ENCODE measurements around the gene MAN1B1. TPM values are rescaled to one million over a fixed set of nuclear protein-coding genes. Genes with fewer than 3 reads are reported as not detected.

Gene MAN1B1
- total and polyA plus RNA-seq, 2 donors (not counting 1 experiment from before 2014, with no cell fraction given) = 45.5 to 96.6 TPM

DNA sequence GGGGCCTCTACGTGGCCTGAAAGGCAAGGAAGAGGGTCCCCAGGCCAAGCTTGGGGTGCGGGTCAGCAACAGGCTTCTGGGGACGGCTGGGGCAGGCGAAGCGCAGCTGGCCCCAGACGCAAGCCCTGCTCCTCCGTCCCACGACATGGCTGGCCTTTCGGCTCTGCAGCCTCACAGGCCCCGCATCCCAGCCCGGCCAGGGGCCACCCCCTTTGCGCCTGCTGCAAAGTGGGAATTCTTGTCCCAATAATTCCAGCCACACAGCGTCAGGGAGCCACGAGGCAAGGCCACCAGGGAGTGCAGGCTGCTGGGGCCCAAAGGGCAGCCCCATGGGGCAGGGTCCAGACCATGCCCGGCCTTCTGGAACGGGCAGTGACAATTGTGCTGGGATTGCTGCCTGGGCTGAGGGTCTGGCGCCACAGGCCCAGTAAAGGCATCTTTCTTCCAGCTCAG lies 31.8 kb upstream of the MAN1B1 start:
- H3K4me3 ChIP-seq (replicated peaks in 1 of 4; ENCODE audit: control extremely low read depth in 1 of 4, insufficient read depth in 1 of 4, low read depth in 3 of 4, low read length in 4 of 4) = no peak overlapping the region
- no peak overlapping the region for H2AFZ ChIP-seq (ENCODE audit: low read length)
- no peak for DNase-seq (ENCODE audit: low read depth in 2 of 2)
- peaks cover 2% of the 10 kb centered on the region for H3K4me1 ChIP-seq (ENCODE audit: control insufficient read depth, extremely low read depth, insufficient read depth, low read length)
- no peak overlapping the region for H3K27ac ChIP-seq (ENCODE audit: insufficient read depth, low read length)
- H3K9me3 ChIP-seq (ENCODE audit: control insufficient read depth, insufficient read depth, low read depth, low read length) = no peaks in the 10 kb centered on the region
- no peak overlapping the region for H3K4me2 ChIP-seq (ENCODE audit: extremely low read depth, insufficient read depth, low read length)
- H3K27me3 ChIP-seq (ENCODE audit: control insufficient read depth, insufficient read depth, low read length) = peaks cover 22% of the 10 kb centered on the region
- no peaks in the 10 kb centered on the region for H3K79me2 ChIP-seq (ENCODE audit: control insufficient read depth, insufficient read depth, low read length)
- H3K36me3 ChIP-seq (ENCODE audit: control insufficient read depth, insufficient read depth, low read length) = no peaks in the 10 kb centered on the region
- TF ChIP-seq EZH2 (IDR thresholded peaks at IDR 0.05; ENCODE audit: low read length, missing control alignments) (no peak), CTCF (conservative IDR thresholded peaks at IDR 0.05 in 1 of 2, IDR thresholded peaks at IDR 0.05 in 1 of 2; ENCODE audit: low read depth in 1 of 2, low read length in 2 of 2) (no peak)
- H4K20me1 ChIP-seq (ENCODE audit: control insufficient read depth, extremely low read depth, insufficient read depth, low read length) = no peaks in the 10 kb centered on the region
- no peak overlapping the region for H3K9ac ChIP-seq (ENCODE audit: insufficient read depth, low read length)

GRCh38 chr9:137055385-137056364 lies 31.1 kb upstream of the MAN1B1 start:
- Histone ChIP-seq H3K4me2 (ENCODE audit: extremely low read depth, insufficient read depth, low read length) (peak overlapping the region; percentile 32), H4K20me1 (ENCODE audit: control insufficient read depth, extremely low read depth, insufficient read depth, low read length) (no peaks in the 10 kb centered on the region), H3K27ac (ENCODE audit: insufficient read depth, low read length) (no peak overlapping the region), H3K27me3 (ENCODE audit: control insufficient read depth, insufficient read depth, low read length) (peaks cover 18% of the 10 kb centered on the region), H3K4me1 (ENCODE audit: control insufficient read depth, extremely low read depth, insufficient read depth, low read length) (peaks cover 2% of the 10 kb centered on the region), H3K4me3 (replicated peaks in 1 of 4; ENCODE audit: control extremely low read depth in 1 of 4, insufficient read depth in 1 of 4, low read depth in 3 of 4, low read length in 4 of 4) (no peak overlapping the region), H3K9ac (ENCODE audit: insufficient read depth, low read length) (no peak overlapping the region), H3K9me3 (ENCODE audit: control insufficient read depth, insufficient read depth, low read depth, low read length) (no peaks in the 10 kb centered on the region), H2AFZ (ENCODE audit: low read length) (no peak overlapping the region), H3K79me2 (ENCODE audit: control insufficient read depth, insufficient read depth, low read length) (no peaks in the 10 kb centered on the region), H3K36me3 (ENCODE audit: control insufficient read depth, insufficient read depth, low read length) (no peaks in the 10 kb centered on the region)
- peak; percentile 80 to 91 for DNase-seq (ENCODE audit: low read depth in 2 of 2)
- TF ChIP-seq EZH2 (IDR thresholded peaks at IDR 0.05; ENCODE audit: low read length, missing control alignments) = no peak
- TF ChIP-seq CTCF (conservative IDR thresholded peaks at IDR 0.05 in 1 of 2, IDR thresholded peaks at IDR 0.05 in 1 of 2; ENCODE audit: low read depth in 1 of 2, low read length in 2 of 2) = no peak

- H3K27me3 ChIP-seq (ENCODE audit: control insufficient read depth, insufficient read depth, low read length) = peaks cover 18% of the 10 kb centered on the region
- H3K9me3 ChIP-seq (ENCODE audit: control insufficient read depth, insufficient read depth, low read depth, low read length) = no peaks in the 10 kb centered on the region
- H3K4me2 ChIP-seq (ENCODE audit: extremely low read depth, insufficient read depth, low read length) = no peak overlapping the region
- H3K27ac ChIP-seq (ENCODE audit: insufficient read depth, low read length) = no peak overlapping the region
- H3K79me2 ChIP-seq (ENCODE audit: control insufficient read depth, insufficient read depth, low read length) = no peaks in the 10 kb centered on the region
- H3K4me3 ChIP-seq (replicated peaks in 1 of 4; ENCODE audit: control extremely low read depth in 1 of 4, insufficient read depth in 1 of 4, low read depth in 3 of 4, low read length in 4 of 4) = no peak overlapping the region
- H3K36me3 ChIP-seq (ENCODE audit: control insufficient read depth, insufficient read depth, low read length) = no peaks in the 10 kb centered on the region
- peaks cover 2% of the 10 kb centered on the region for H3K4me1 ChIP-seq (ENCODE audit: control insufficient read depth, extremely low read depth, insufficient read depth, low read length)
- no peaks in the 10 kb centered on the region for H4K20me1 ChIP-seq (ENCODE audit: control insufficient read depth, extremely low read depth, insufficient read depth, low read length)
- no peak overlapping the region for H3K9ac ChIP-seq (ENCODE audit: insufficient read depth, low read length)
- no peak overlapping the region for H2AFZ ChIP-seq (ENCODE audit: low read length)
- no peak for DNase-seq (ENCODE audit: low read depth in 2 of 2)
- TF ChIP-seq EZH2 (IDR thresholded peaks at IDR 0.05; ENCODE audit: low read length, missing control alignments) (no peak), CTCF (conservative IDR thresholded peaks at IDR 0.05 in 1 of 2, IDR thresholded peaks at IDR 0.05 in 1 of 2; ENCODE audit: low read depth in 1 of 2, low read length in 2 of 2) (no peak)
Measured at GRCh38 chr9:137056739-137057415, 29.9 kb upstream of the MAN1B1 start.

Data from fibroblast of lung (primary cell).